AG04450 (cell line): Measurements from ENCODE around the gene FGB. TPM values are rescaled to one million over a fixed set of nuclear protein-coding genes. Genes with fewer than 3 reads are reported as not detected.

Experiments used
- CTCF ChIA-PET: fragments of 300-600, 350-600 bp; formaldehyde crosslinking; extraction: SDS; loops from one replicate; lab custom pipeline; 2022; ENCODE audit warnings: antibody characterized with exemption, inconsistent platforms; lab: Charles Lee
- POLR2A ChIA-PET: fragments of 350-600 bp; formaldehyde crosslinking; extraction: SDS; loops from one replicate; lab custom pipeline; 2021; ENCODE audit warnings: antibody characterized with exemption, inconsistent platforms; lab: Yijun Ruan, JAX
- DNase-seq: peaks from one replicate; pipeline ENCODE4 v3.0.0-alpha.2; 2011; ENCODE audit warnings: low read depth, low spot score
- H3K27ac ChIP-seq: one replicate; pipeline ENCODE4 v1.5.1; 2012; ENCODE audit warnings: low read depth, low read length, control low read depth
- H3K27me3 ChIP-seq: one replicate; pipeline ENCODE4 v1.6.0; 2012; ENCODE audit warnings: low read length; ENCODE audit not compliant: control insufficient read depth, insufficient read depth
- H3K4me3 ChIP-seq: 2 replicates; pipeline ENCODE4 v1.5.1; 2011; ENCODE audit warnings: mild to moderate bottlenecking, low read depth, low read length, control low read depth
- H3K9me3 ChIP-seq: 2 replicates; pipeline ENCODE4 v1.5.1; 2012; ENCODE audit warnings: low read length; ENCODE audit not compliant: control insufficient read depth, insufficient read depth
- CTCF ChIP-seq: IDR thresholded peaks from 2 replicates; pipeline ENCODE4 v1.5.1; 2011; ENCODE audit warnings: low read depth, low read length, control low read depth, inconsistent platforms
- polyA plus RNA-seq: library from polyadenylated mRNA; depleted of rRNA; stranded (reverse); fragments of >200 nt; gene quantifications from 2 replicates; pipeline ENCODE4 v1.2.3, GENCODE V29; 2011

Gene FGB
- polyA plus RNA-seq, 1 experiment = 0.17 TPM

- no peak overlapping the region for H3K4me3 ChIP-seq
- TF ChIP-seq CTCF = no peak
- H3K27ac ChIP-seq = no peak overlapping the region
- no peaks in the 10 kb centered on the region for H3K27me3 ChIP-seq
- CTCF ChIA-PET = interaction anchor here (1.0 to 3.3 kb wide), 3 partner anchors 10 to 56 kb away, joined by 3 to 15 read pairs (median 5); no protein-coding TSS in a partner anchor
- DNase-seq = no peak
- POLR2A ChIA-PET = no interaction called here
- no peaks in the 10 kb centered on the region for H3K9me3 ChIP-seq
Measured at GRCh38 chr4:154608361-154609252, 45.8 kb downstream of the FGB start.

- no peak for DNase-seq
- no peaks in the 10 kb centered on the region for H3K9me3 ChIP-seq
- no peak overlapping the region for H3K4me3 ChIP-seq
- H3K27me3 ChIP-seq = no peaks in the 10 kb centered on the region
- ChIA-PET CTCF (interaction anchor here (1.0 to 3.3 kb wide), 3 partner anchors 9 to 57 kb away, joined by 5 to 15 read pairs (median 10); no protein-coding TSS in a partner anchor), POLR2A (no interaction called here)
- H3K27ac ChIP-seq = no peak overlapping the region
- TF ChIP-seq CTCF = no peak
Measured at GRCh38 chr4:154609532-154609931, 46.7 kb downstream of the FGB start.

GRCh38 chr4:154610582-154610981, 47.8 kb downstream of the FGB start:
- ChIA-PET CTCF (interaction anchor here (1.0 to 3.3 kb wide), 3 partner anchors 8 to 197 kb away, joined by 3 to 15 read pairs (median 10); no protein-coding TSS in a partner anchor), POLR2A (no interaction called here)
- TF ChIP-seq CTCF = no peak
- Histone ChIP-seq H3K9me3 (no peaks in the 10 kb centered on the region), H3K27me3 (no peaks in the 10 kb centered on the region), H3K27ac (no peak overlapping the region), H3K4me3 (no peak overlapping the region)
- no peak for DNase-seq

GRCh38 chr4:154611833-154612232, 49.0 kb downstream of the FGB start:
- TF ChIP-seq CTCF = no peak
- CTCF ChIA-PET = interaction anchor here (2.1 kb wide), 1 partner anchor 53 kb away, joined by 11 read pairs; no protein-coding TSS in a partner anchor
- no peak for DNase-seq
- POLR2A ChIA-PET = no interaction called here
- no peak overlapping the region for H3K4me3 ChIP-seq
- no peaks in the 10 kb centered on the region for H3K27me3 ChIP-seq
- no peaks in the 10 kb centered on the region for H3K9me3 ChIP-seq
- H3K27ac ChIP-seq = no peak overlapping the region
